IMR-90 (cell line): ENCODE measurements around the gene PELI3. TPM values are rescaled to one million over a fixed set of nuclear protein-coding genes. Genes with fewer than 3 reads are reported as not detected.

ENCODE experiments used
- ATAC-seq: fragments of 200-7000 bp; cut with Tn5 transposase; 2 replicates; pipeline ENCODE4 v1.9.1; 2020; ENCODE audit warnings: low read depth, mild to moderate bottlenecking, moderate library complexity
- BruUV-seq: library from RNA; stranded (reverse); fragments of 400-500 nt; replicated peaks from 2 replicates; lab custom pipeline; 2021; lab: Mats Ljungman, UMichigan
- CTCF ChIA-PET: fragments of 300-600 bp; formaldehyde crosslinking; extraction: SDS; loops from one replicate; lab custom pipeline; 2021; ENCODE audit warnings: antibody characterized with exemption; lab: Yijun Ruan, JAX
- POLR2A ChIA-PET: fragments of 300-600 bp; sonication (Branson Sonifier 250); formaldehyde crosslinking; loops from one replicate; lab custom pipeline; 2022; ENCODE audit warnings: antibody characterized with exemption; ENCODE audit not compliant: unreplicated experiment; lab: Charles Lee
- DNase-seq: peaks from one replicate; pipeline ENCODE4 v3.0.0; 2013
- H2AFZ ChIP-seq: replicated peaks from 2 replicates; pipeline ENCODE3; 2013; ENCODE audit warnings: low read length, mild to moderate bottlenecking; ENCODE audit not compliant: poor library complexity
- H2AK5ac ChIP-seq: 2 replicates; pipeline ENCODE4 v1.6.1; 2013; ENCODE audit warnings: low read depth, low read length, inconsistent platforms
- H2AK9ac ChIP-seq: replicated peaks from 2 replicates; pipeline ENCODE3; 2013; ENCODE audit warnings: mild to moderate bottlenecking, low read depth, low read length, moderate library complexity; ENCODE audit not compliant: poor library complexity
- H2BK120ac ChIP-seq: 2 replicates; pipeline ENCODE4 v1.6.1; 2013; ENCODE audit warnings: low read depth, low read length, inconsistent platforms
- H2BK15ac ChIP-seq: 3 replicates; pipeline ENCODE4 v1.6.1; 2013; ENCODE audit warnings: low read depth, low read length, inconsistent platforms
- H2BK20ac ChIP-seq: 2 replicates; pipeline ENCODE4 v1.6.1; 2013; ENCODE audit warnings: low read depth, mild to moderate bottlenecking, inconsistent platforms, low read length, moderate library complexity
- H2BK5ac ChIP-seq: 2 replicates; pipeline ENCODE4 v1.6.1; 2013; ENCODE audit warnings: mild to moderate bottlenecking, low read depth, low read length, inconsistent platforms; ENCODE audit not compliant: poor library complexity, severe bottlenecking
- H3K14ac ChIP-seq: replicated peaks from 2 replicates; pipeline ENCODE4 v1.6.1; 2013; ENCODE audit warnings: low read depth, low read length, inconsistent platforms
- H3K18ac ChIP-seq: 2 replicates; pipeline ENCODE4 v1.6.1; 2013; ENCODE audit warnings: low read depth, low read length, control low read depth
- H3K23ac ChIP-seq: 2 replicates; pipeline ENCODE4 v1.6.1; 2013; ENCODE audit warnings: low read depth, low read length, inconsistent platforms
- H3K27ac ChIP-seq: 2 replicates; pipeline ENCODE4 v1.5.1; 2013; ENCODE audit warnings: mild to moderate bottlenecking, control low read depth, low read length; ENCODE audit not compliant: insufficient read depth
- H3K27me3 ChIP-seq: 2 replicates; pipeline ENCODE4 v1.6.1; 2013; ENCODE audit warnings: low read length; ENCODE audit not compliant: control insufficient read depth, insufficient read depth
- H3K36me3 ChIP-seq: 2 replicates; pipeline ENCODE4 v1.6.1; 2013; ENCODE audit warnings: low read length, mixed read lengths; ENCODE audit not compliant: control insufficient read depth, insufficient read depth
- H3K4ac ChIP-seq: 2 replicates; pipeline ENCODE4 v1.6.1; 2013; ENCODE audit warnings: low read depth, low read length, inconsistent platforms
- H3K4me1 ChIP-seq: 2 replicates; pipeline ENCODE4 v1.6.1; 2013; ENCODE audit warnings: low read length, mixed read lengths; ENCODE audit not compliant: control insufficient read depth, insufficient read depth
- H3K4me2 ChIP-seq: 2 replicates; pipeline ENCODE4 v1.6.1; 2013; ENCODE audit warnings: low read depth, mild to moderate bottlenecking, control low read depth, low read length, moderate library complexity
- H3K4me3 ChIP-seq: 2 replicates; pipeline ENCODE4 v1.5.1; 2013; ENCODE audit warnings: low read depth, mild to moderate bottlenecking, control low read depth, low read length, moderate library complexity; ENCODE audit not compliant: insufficient read depth
- H3K56ac ChIP-seq: 2 replicates; pipeline ENCODE4 v1.6.1; 2013; ENCODE audit warnings: low read length, inconsistent platforms; ENCODE audit not compliant: insufficient read depth; ENCODE audit errors: extremely low read depth
- H3K79me1 ChIP-seq, 2 experiments: 2 replicates each; pipeline ENCODE4 v1.6.1; 2013; ENCODE audit warnings: low read length in 2 of 2, inconsistent platforms in 1 of 2, low read depth in 1 of 2
- H3K9ac ChIP-seq: 2 replicates; pipeline ENCODE4 v1.6.1; 2013; ENCODE audit warnings: low read depth, low read length, control low read depth
- H3K9me1 ChIP-seq: 2 replicates; pipeline ENCODE4 v1.6.1; 2013; ENCODE audit warnings: low read length, inconsistent platforms; ENCODE audit not compliant: insufficient read depth
- H3K9me3 ChIP-seq: 2 replicates; pipeline ENCODE4 v1.6.1; 2013; ENCODE audit warnings: low read length; ENCODE audit not compliant: control insufficient read depth, insufficient read depth
- H4K20me1 ChIP-seq: 2 replicates; pipeline ENCODE4 v1.6.1; 2013; ENCODE audit warnings: low read length, inconsistent platforms; ENCODE audit not compliant: insufficient read depth
- H4K5ac ChIP-seq: 2 replicates; pipeline ENCODE4 v1.6.1; 2013; ENCODE audit warnings: mild to moderate bottlenecking, low read depth, low read length, control low read depth
- H4K8ac ChIP-seq, 2 experiments: 2 replicates each; pipeline ENCODE4 v1.6.1; 2013; ENCODE audit warnings: low read depth in 2 of 2, low read length in 2 of 2, control low read depth in 1 of 2, inconsistent platforms in 1 of 2
- H4K91ac ChIP-seq: 2 replicates; pipeline ENCODE4 v1.6.1; 2013; ENCODE audit warnings: low read depth, low read length, inconsistent platforms; ENCODE audit not compliant: insufficient read depth
- BHLHE40 ChIP-seq: fragments of 150-350 bp; IDR thresholded peaks from 2 replicates; pipeline ENCODE4 v1.6.1; 2016; ENCODE audit warnings: mild to moderate bottlenecking, low read depth, low read length
- ELK1 ChIP-seq: fragments of 150-350 bp; IDR thresholded peaks from 2 replicates; pipeline ENCODE4 v1.6.1; 2016; ENCODE audit warnings: low read depth, mild to moderate bottlenecking, low read length, moderate library complexity, borderline replicate concordance
- FOS ChIP-seq: fragments of 150-350 bp; IDR thresholded peaks from 2 replicates; pipeline ENCODE4 v1.6.1; 2016; ENCODE audit warnings: low read depth, low read length
- POLR2A ChIP-seq: IDR thresholded peaks from 2 replicates; pipeline ENCODE4 v1.6.1; 2012; ENCODE audit warnings: mild to moderate bottlenecking, low read depth, low read length
- RCOR1 ChIP-seq: IDR thresholded peaks from 2 replicates; pipeline ENCODE4 v1.6.1; 2012; ENCODE audit warnings: mild to moderate bottlenecking, low read length, improper control_type of control experiment; ENCODE audit not compliant: insufficient replicate concordance
- WGBS, 2 experiments: methylation state at CpG; one replicate each; pipeline versions ENCODE4 v1.1.5 to v1.1.7; 2013; ENCODE audit warnings: missing lambda C conversion rate in 2 of 2; ENCODE audit not compliant: insufficient read length in 1 of 2; ENCODE audit errors: extremely low coverage in 2 of 2; 5-methylcytosine and 5-hydroxymethylcytosine counted together
- dilution Hi-C: fragments of 300-500 bp; cut with HindIII; formaldehyde crosslinking; loops from one replicate; pipeline ENCODE4 v1.14.3; 2018; ENCODE audit warnings: low sequenced_read_pairs; ENCODE audit not compliant: unreplicated experiment
- in situ Hi-C: fragments of 300-500 bp; cut with MboI; formaldehyde crosslinking; loops from 3 replicates; pipeline ENCODE4 v1.14.3; 2019; ENCODE audit warnings: low sequenced_read_pairs, inconsistent platforms, mixed read lengths
- intact Hi-C: fragments of 100-400 bp; cut with micrococcal nuclease; formaldehyde crosslinking; loops from 2 replicates; pipeline ENCODE4 v1.10.0; 2022
- polyA plus RNA-seq, 3 experiments: library from polyadenylated mRNA; depleted of rRNA; stranded (reverse); fragments of >200 nt; gene quantifications; 2 replicates each; pipeline ENCODE4 v1.2.3, GENCODE V29; 2012; ENCODE audit warnings: low replicate concordance in 1 of 3
- total RNA-seq: library from RNA; depleted of rRNA; stranded (reverse); fragments of >200 nt; gene quantifications from 2 replicates; pipeline ENCODE4 v1.2.3, GENCODE V29; 2012

PELI3 gene
- total and polyA plus RNA-seq, 2 of the 4 experiments (the other 2 are of a cell fraction), result 5.0 to 6.3 TPM

- Histone ChIP-seq H2AK5ac (no peak overlapping the region), H3K36me3 (no peaks in the 10 kb centered on the region), H3K79me1 (no peaks in the 10 kb centered on the region), H3K4me1 (no peaks in the 10 kb centered on the region), H3K9me3 (no peaks in the 10 kb centered on the region), H2BK120ac (no peak overlapping the region), H2BK5ac (no peak overlapping the region), H3K23ac (no peak overlapping the region), H3K27ac (no peak overlapping the region), H3K4ac (no peak overlapping the region), H2BK20ac (no peak overlapping the region), H3K18ac (no peak overlapping the region), H3K9ac (no peak overlapping the region), H4K8ac (no peak overlapping the region), H3K4me3 (no peak overlapping the region), H4K20me1 (no peaks in the 10 kb centered on the region), H4K5ac (no peak overlapping the region), H3K56ac (no peak overlapping the region), H3K4me2 (no peak overlapping the region), H2AFZ (no peak overlapping the region), H3K14ac (no peak overlapping the region), H4K91ac (no peak overlapping the region), H2BK15ac (no peak overlapping the region), H2AK9ac (no peak overlapping the region), H3K9me1 (no peaks in the 10 kb centered on the region), H3K27me3 (peaks cover 58% of the 10 kb centered on the region)
- DNase-seq (no peak), ATAC-seq (no peak)
- dilution Hi-C loops, result no loop called here
- in situ Hi-C loops, result no loop called here
- intact Hi-C loops, result no loop called here
- 0% methylated on average over 1 of the region's 4 CpGs; no CpG with 5 or more reads in 1 of the 2 experiments for WGBS, 2 experiments
- ChIA-PET CTCF (no interaction called here), POLR2A (interaction anchor here (0.7 kb wide), 1 partner anchor 172 kb away, joined by 12 read pairs; no protein-coding TSS in a partner anchor)
- TF ChIP-seq RCOR1 (no peak), POLR2A (no peak), ELK1 (no peak), BHLHE40 (no peak), FOS (no peak)
- BruUV-seq, result no TSS peak
Observed at GRCh38 chr11:66450560-66450959, 16.1 kb upstream of the PELI3 start.
